Measurements from ENCODE around the gene VIT. TPM values are rescaled to one million over a fixed set of nuclear protein-coding genes. Genes with fewer than 3 reads are reported as not detected.

The VIT gene
- total RNA-seq, 1 donor from 2014 or later = not detected

GRCh38 chr2:36706021-36706876, 9.7 kb downstream of the VIT start:
- Histone ChIP-seq H3K27me3 (ENCODE audit: control insufficient read depth, insufficient read depth, low read length) (no peaks in the 10 kb centered on the region), H3K4me3 (ENCODE audit: low read depth, low read length) (no peak overlapping the region), H3K36me3 (ENCODE audit: control insufficient read depth, insufficient read depth, low read length) (no peaks in the 10 kb centered on the region)
- TF ChIP-seq, protein P1, sequence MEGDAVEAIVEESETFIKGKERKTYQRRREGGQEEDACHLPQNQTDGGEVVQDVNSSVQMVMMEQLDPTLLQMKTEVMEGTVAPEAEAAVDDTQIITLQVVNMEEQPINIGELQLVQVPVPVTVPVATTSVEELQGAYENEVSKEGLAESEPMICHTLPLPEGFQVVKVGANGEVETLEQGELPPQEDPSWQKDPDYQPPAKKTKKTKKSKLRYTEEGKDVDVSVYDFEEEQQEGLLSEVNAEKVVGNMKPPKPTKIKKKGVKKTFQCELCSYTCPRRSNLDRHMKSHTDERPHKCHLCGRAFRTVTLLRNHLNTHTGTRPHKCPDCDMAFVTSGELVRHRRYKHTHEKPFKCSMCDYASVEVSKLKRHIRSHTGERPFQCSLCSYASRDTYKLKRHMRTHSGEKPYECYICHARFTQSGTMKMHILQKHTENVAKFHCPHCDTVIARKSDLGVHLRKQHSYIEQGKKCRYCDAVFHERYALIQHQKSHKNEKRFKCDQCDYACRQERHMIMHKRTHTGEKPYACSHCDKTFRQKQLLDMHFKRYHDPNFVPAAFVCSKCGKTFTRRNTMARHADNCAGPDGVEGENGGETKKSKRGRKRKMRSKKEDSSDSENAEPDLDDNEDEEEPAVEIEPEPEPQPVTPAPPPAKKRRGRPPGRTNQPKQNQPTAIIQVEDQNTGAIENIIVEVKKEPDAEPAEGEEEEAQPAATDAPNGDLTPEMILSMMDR (IDR thresholded peaks at IDR 0.05; ENCODE audit: insufficient read depth, low read length, poor library complexity, severe bottlenecking) = no peak
- no peak for DNase-seq (ENCODE audit: low read depth)

GRCh38 chr2:36707050-36707449, 10.5 kb downstream of the VIT start:
- TF ChIP-seq, protein P1 (IDR thresholded peaks at IDR 0.05; ENCODE audit: insufficient read depth, low read length, poor library complexity, severe bottlenecking) = no peak
- Histone ChIP-seq H3K27me3 (ENCODE audit: control insufficient read depth, insufficient read depth, low read length) (no peaks in the 10 kb centered on the region), H3K36me3 (ENCODE audit: control insufficient read depth, insufficient read depth, low read length) (no peaks in the 10 kb centered on the region), H3K4me3 (ENCODE audit: low read depth, low read length) (no peak overlapping the region)
- DNase-seq (ENCODE audit: low read depth) = no peak

- TF ChIP-seq, protein P1 (IDR thresholded peaks at IDR 0.05; ENCODE audit: insufficient read depth, low read length, poor library complexity, severe bottlenecking) = no peak
- Histone ChIP-seq H3K27me3 (ENCODE audit: control insufficient read depth, insufficient read depth, low read length) (no peaks in the 10 kb centered on the region), H3K36me3 (ENCODE audit: control insufficient read depth, insufficient read depth, low read length) (no peaks in the 10 kb centered on the region), H3K4me3 (ENCODE audit: low read depth, low read length) (no peak overlapping the region)
- no peak for DNase-seq (ENCODE audit: low read depth)
These were observed 11.7 kb downstream of the VIT start for GRCh38 chr2:36708041-36708741.

GRCh38 chr2:36710858-36711515, 14.5 kb downstream of the VIT start:
- H3K36me3 ChIP-seq (ENCODE audit: control insufficient read depth, insufficient read depth, low read length) = no peaks in the 10 kb centered on the region
- no peaks in the 10 kb centered on the region for H3K27me3 ChIP-seq (ENCODE audit: control insufficient read depth, insufficient read depth, low read length)
- TF ChIP-seq, protein P1 (IDR thresholded peaks at IDR 0.05; ENCODE audit: insufficient read depth, low read length, poor library complexity, severe bottlenecking) = no peak
- no peak overlapping the region for H3K4me3 ChIP-seq (ENCODE audit: low read depth, low read length)
- DNase-seq (ENCODE audit: low read depth) = no peak

DNA sequence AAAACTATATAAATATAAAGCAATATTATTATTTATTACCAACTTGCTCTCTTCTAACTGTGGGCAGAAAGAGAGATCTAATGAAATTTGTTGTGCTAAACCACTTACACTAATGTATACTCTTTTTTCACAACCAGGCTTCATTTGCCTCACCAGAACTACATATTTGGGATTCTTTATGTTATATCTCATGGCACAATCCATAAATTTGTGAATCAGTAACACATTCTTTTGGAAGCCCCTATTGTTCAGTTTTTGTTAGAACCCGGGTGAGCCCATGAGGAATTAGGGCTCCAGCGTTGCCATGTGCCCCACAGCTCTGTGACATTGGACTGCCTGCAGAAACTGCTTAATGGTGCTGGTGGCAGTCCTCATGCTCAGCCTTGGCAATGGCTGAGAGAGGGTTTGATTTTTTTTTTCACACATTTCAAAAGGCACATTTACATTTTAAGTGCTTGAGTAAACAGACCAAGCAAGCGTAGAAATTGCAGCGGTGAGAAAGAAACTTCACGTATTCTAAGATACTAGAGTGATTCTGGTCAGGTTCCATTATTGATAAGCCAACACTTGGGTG, 15.3 kb downstream of the VIT start:
- TF ChIP-seq, protein P1 (IDR thresholded peaks at IDR 0.05; ENCODE audit: insufficient read depth, low read length, poor library complexity, severe bottlenecking) = no peak
- no peak for DNase-seq (ENCODE audit: low read depth)
- no peak overlapping the region for H3K4me3 ChIP-seq (ENCODE audit: low read depth, low read length)

More for the DNA sequence above, 15.3 kb downstream of the VIT start:
- H3K36me3 ChIP-seq (ENCODE audit: control insufficient read depth, insufficient read depth, low read length) = no peaks in the 10 kb centered on the region
- H3K27me3 ChIP-seq (ENCODE audit: control insufficient read depth, insufficient read depth, low read length) = no peaks in the 10 kb centered on the region

All from kidney epithelial cell (primary cell).